Mucosa of descending colon (tissue), 3 donors: ENCODE measurements around the gene LYPD6B. TPM values are rescaled to one million over a fixed set of nuclear protein-coding genes. Genes with fewer than 3 reads are reported as not detected.

Experiments used
- ATAC-seq: fragments of 200-7000 bp; cut with Tn5 transposase; one replicate; pipeline ENCODE4 v1.9.1; 2020; ENCODE audit warnings: mild to moderate bottlenecking, moderate library complexity
- DNase-seq, 3 donors: peaks; one replicate each; pipeline ENCODE4 v3.0.0-alpha.2; 2020
- H3K36me3 ChIP-seq: fragments of 200-600 bp; one replicate; pipeline ENCODE4 v1.8.0; 2021; ENCODE audit warnings: low read depth, mild to moderate bottlenecking
- H3K4me1 ChIP-seq: fragments of 200-600 bp; one replicate; pipeline ENCODE4 v1.8.0; 2021; ENCODE audit warnings: low read depth, mild to moderate bottlenecking
- H3K4me3 ChIP-seq: fragments of 200-600 bp; one replicate; pipeline ENCODE4 v1.8.0; 2021; ENCODE audit warnings: mild to moderate bottlenecking
- H3K9me3 ChIP-seq: fragments of 200-600 bp; one replicate; pipeline ENCODE4 v1.8.0; 2021; ENCODE audit warnings: mild to moderate bottlenecking
- CTCF ChIP-seq: fragments of 200-600 bp; IDR thresholded peaks from one replicate; pipeline ENCODE4 v1.8.0; 2022; ENCODE audit warnings: antibody characterized with exemption, mild to moderate bottlenecking
- intact Hi-C, 2 donors: fragments of 100-400 bp; cut with DNase I in 1 of 2; cut with micrococcal nuclease in 1 of 2; formaldehyde crosslinking; loops; one replicate each; pipeline versions ENCODE4 v1.11.0 to v1.11.1; 2022; cut with DNase I, micrococcal nuclease
- total RNA-seq, 3 donors: library from RNA; stranded (reverse); fragmentation: NEBNext Ultra II Directional in 2 of 3; extraction: Animal tissue kit (Norgen Biotek cat#: 25700) in 2 of 3; gene quantifications; one replicate each; pipeline versions ENCODE4 v1.2.1 to v1.2.4, GENCODE V29; 2021 to 2023
- donor health status: DM: no; HTN: no; CAD: no; lungs with moderate emphysema.
- donor health status: DM: no; HTN: no; CAD: no.
- donor health status: DM: no; HTN: yes; CAD: no.

The LYPD6B gene
- total RNA-seq, 3 donors from 2014 or later = 0.28 to 1.7 (median 1.1) TPM

- intact Hi-C loops = no loop called here
- ATAC-seq = no peak
- H3K4me3 ChIP-seq = no peak overlapping the region
Observed at GRCh38 chr2:149036507-149037293, 1.8 kb upstream of the LYPD6B start.

GRCh38 chr2:149037851-149038250 lies 648 bp upstream of the LYPD6B start:
- peak; percentile 68 for ATAC-seq
- no peak overlapping the region for H3K4me3 ChIP-seq
- TF ChIP-seq CTCF = no peak
- H3K4me1 ChIP-seq = peaks cover 4% of the 10 kb centered on the region
- intact Hi-C loops = no loop called here
- H3K9me3 ChIP-seq = no peaks in the 10 kb centered on the region
- H3K36me3 ChIP-seq = no peaks in the 10 kb centered on the region
- no peak for DNase-seq

More at GRCh38 chr2:149036507-149037293, 1.8 kb upstream of the LYPD6B start:
- H3K4me1 ChIP-seq = peaks cover 4% of the 10 kb centered on the region
- TF ChIP-seq CTCF = no peak
- no peaks in the 10 kb centered on the region for H3K36me3 ChIP-seq
- H3K9me3 ChIP-seq = no peaks in the 10 kb centered on the region
- DNase-seq = no peak

- no peak for TF ChIP-seq CTCF
- DNase-seq (no peak), ATAC-seq (no peak)
- H3K36me3 ChIP-seq = no peaks in the 10 kb centered on the region
- intact Hi-C loops = no loop called here
- H3K4me3 ChIP-seq = no peak overlapping the region
- H3K4me1 ChIP-seq = peaks cover 4% of the 10 kb centered on the region
- no peaks in the 10 kb centered on the region for H3K9me3 ChIP-seq
Observed at GRCh38 chr2:149039213-149039724, 770 bp downstream of the LYPD6B start.

- DNase-seq (peak in 2 of 3 donors; percentile 57 to 67), ATAC-seq (no peak)
- Histone ChIP-seq H3K4me1 (peaks cover 4% of the 10 kb centered on the region), H3K4me3 (no peak overlapping the region), H3K36me3 (no peaks in the 10 kb centered on the region), H3K9me3 (no peaks in the 10 kb centered on the region)
- TF ChIP-seq CTCF = no peak
- intact Hi-C loops = no loop called here
Observed at GRCh38 chr2:149040451-149040850, 2.0 kb downstream of the LYPD6B start.

GRCh38 chr2:149041482-149041881 lies 3.0 kb downstream of the LYPD6B start:
- ATAC-seq = no peak

More at GRCh38 chr2:149041482-149041881, 3.0 kb downstream of the LYPD6B start:
- no peak for TF ChIP-seq CTCF
- Histone ChIP-seq H3K4me1 (peaks cover 4% of the 10 kb centered on the region), H3K9me3 (no peaks in the 10 kb centered on the region), H3K36me3 (no peaks in the 10 kb centered on the region), H3K4me3 (no peak overlapping the region)
- DNase-seq = no peak
- intact Hi-C loops = no loop called here
